Spleen (tissue), 7 donors: ENCODE results near the gene AKT2.
A peak's percentile ranks its signal among the peaks of the same experiment; 100 is the strongest.

ENCODE experiments used
- CTCF ChIP-seq, 11 experiments: fragments of 200-600 bp in 7 of 11; fragments of 450-650 bp in 4 of 11; sonication (generic) in 4 of 11; IDR thresholded peaks in 8 of 11; conservative IDR thresholded peaks in 3 of 11; 1 replicate in 7 of 11; 2 replicates in 4 of 11; pipeline versions ENCODE4 v1.4.0 to v1.8.0; 2016 to 2021; ENCODE audit warnings: antibody characterized with exemption in 11 of 11, inconsistent platforms in 4 of 11, mild to moderate bottlenecking in 1 of 11
- POLR2A ChIP-seq, 3 donors: fragments of 450-650 bp; IDR thresholded peaks; one replicate each; pipeline ENCODE4 v1.5.1; 2017; ENCODE audit warnings: antibody characterized with exemption in 3 of 3, mild to moderate bottlenecking in 1 of 3
- donor health status: DM: no; HTN: no; CAD: no; lungs with moderate emphysema.
- donor health status: DM: no; HTN: no; CAD: no.
- donor health status: DM: no; HTN: no; CAD: no.

GRCh38 chr19:40305403-40305802 lies 20.3 kb upstream of the AKT2 start:
- TF ChIP-seq CTCF (IDR thresholded peaks at IDR 0.05 in 8 of 11, conservative IDR thresholded peaks at IDR 0.05 in 3 of 11) (peak; percentile 12 to 81 (median 66)), POLR2A (IDR thresholded peaks at IDR 0.05) (no peak)
